Esophagus muscularis mucosa (tissue), 4 donors: ENCODE results near the gene EXOC6B. TPM values are rescaled to one million over a fixed set of nuclear protein-coding genes. Genes with fewer than 3 reads are reported as not detected.

Experiments used
- DNase-seq: peaks from one replicate; pipeline ENCODE4 v3.0.0-alpha.2; 2017; ENCODE audit errors: extremely low spot score
- H3K27ac ChIP-seq, 4 donors: fragments of 200-600 bp; sonication (generic); replicated peaks in 1 of 4; 1 replicate in 3 of 4; 2 replicates in 1 of 4; pipeline ENCODE4 v1.5.1; 2016 to 2019; ENCODE audit warnings: mild to moderate bottlenecking in 1 of 4
- H3K27me3 ChIP-seq, 4 donors: fragments of 200-600 bp; sonication (generic); one replicate each; pipeline versions ENCODE4 v1.5.1 to v1.6.0; 2016 to 2019
- H3K36me3 ChIP-seq, 4 donors: fragments of 200-600 bp; sonication (generic); one replicate each; pipeline ENCODE4 v1.5.1; 2016 to 2019
- H3K4me1 ChIP-seq, 4 donors: fragments of 200-600 bp; sonication (generic); one replicate each; pipeline ENCODE4 v1.5.1; 2016 to 2019
- H3K4me3 ChIP-seq, 4 donors: fragments of 200-600 bp; sonication (generic); 1 replicate in 2 of 4; 2 replicates in 2 of 4; pipeline ENCODE4 v1.5.1; 2016 to 2019; ENCODE audit warnings: mild to moderate bottlenecking in 4 of 4, moderate library complexity in 1 of 4
- H3K9me3 ChIP-seq, 4 donors: fragments of 200-600 bp; sonication (generic); 1 replicate in 3 of 4; 2 replicates in 1 of 4; pipeline ENCODE4 v1.5.1; 2016 to 2019
- EP300 ChIP-seq: sonication (generic); formaldehyde crosslinking; IDR thresholded peaks from one replicate; pipeline ENCODE4 v1.6.1; 2017; ENCODE audit warnings: antibody characterized with exemption
- POLR2A ChIP-seq: fragments of 450-650 bp; IDR thresholded peaks from one replicate; pipeline ENCODE4 v1.6.1; 2017; ENCODE audit warnings: antibody characterized with exemption, moderate library complexity, mild to moderate bottlenecking, low read depth
- POLR2AphosphoS5 ChIP-seq, 2 donors: sonication (generic); formaldehyde crosslinking; IDR thresholded peaks; one replicate each; pipeline ENCODE4 v1.6.1; 2017; ENCODE audit warnings: antibody characterized with exemption in 2 of 2
- WGBS: methylation state at CpG from one replicate; pipeline ENCODE4 v1.1.5; 2018; 5-methylcytosine and 5-hydroxymethylcytosine counted together
- intact Hi-C: fragments of 100-400 bp; cut with DNase I; formaldehyde crosslinking; loops from one replicate; pipeline ENCODE4 v1.15.1; 2023
- total RNA-seq, 4 donors: library from RNA; depleted of rRNA; stranded (reverse); fragments of >200 nt; gene quantifications; one replicate each; pipeline versions ENCODE4 v1.1.0 to v1.2.1, GENCODE V29; 2016
- TF ChIP-seq, protein P1 (sequence below), 3 experiments: fragments of 200-600 bp in 2 of 3; fragments of 450-650 bp in 1 of 3; sonication (generic) in 2 of 3; IDR thresholded peaks; one replicate each; pipeline ENCODE4 v1.5.1; 2017 to 2019; ENCODE audit warnings: antibody characterized with exemption in 3 of 3, mild to moderate bottlenecking in 2 of 3, moderate library complexity in 1 of 3

The EXOC6B gene
- total RNA-seq, 4 donors from 2014 or later: 24.5 to 45.9 (median 37.4) TPM

GRCh38 chr2:72718876-72719275 lies 107.0 kb downstream of the EXOC6B start:
- Histone ChIP-seq H3K27ac (no peak overlapping the region), H3K4me1 (peaks cover 0 to 24% (median 21%) of the 10 kb centered on the region in 4 donors), H3K4me3 (no peak overlapping the region), H3K27me3 (no peaks in the 10 kb centered on the region), H3K36me3 (peaks cover 0 to 23% (median 2%) of the 10 kb centered on the region in 4 donors), H3K9me3 (no peaks in the 10 kb centered on the region)
- DNase-seq: no peak
- TF ChIP-seq, protein P1, sequence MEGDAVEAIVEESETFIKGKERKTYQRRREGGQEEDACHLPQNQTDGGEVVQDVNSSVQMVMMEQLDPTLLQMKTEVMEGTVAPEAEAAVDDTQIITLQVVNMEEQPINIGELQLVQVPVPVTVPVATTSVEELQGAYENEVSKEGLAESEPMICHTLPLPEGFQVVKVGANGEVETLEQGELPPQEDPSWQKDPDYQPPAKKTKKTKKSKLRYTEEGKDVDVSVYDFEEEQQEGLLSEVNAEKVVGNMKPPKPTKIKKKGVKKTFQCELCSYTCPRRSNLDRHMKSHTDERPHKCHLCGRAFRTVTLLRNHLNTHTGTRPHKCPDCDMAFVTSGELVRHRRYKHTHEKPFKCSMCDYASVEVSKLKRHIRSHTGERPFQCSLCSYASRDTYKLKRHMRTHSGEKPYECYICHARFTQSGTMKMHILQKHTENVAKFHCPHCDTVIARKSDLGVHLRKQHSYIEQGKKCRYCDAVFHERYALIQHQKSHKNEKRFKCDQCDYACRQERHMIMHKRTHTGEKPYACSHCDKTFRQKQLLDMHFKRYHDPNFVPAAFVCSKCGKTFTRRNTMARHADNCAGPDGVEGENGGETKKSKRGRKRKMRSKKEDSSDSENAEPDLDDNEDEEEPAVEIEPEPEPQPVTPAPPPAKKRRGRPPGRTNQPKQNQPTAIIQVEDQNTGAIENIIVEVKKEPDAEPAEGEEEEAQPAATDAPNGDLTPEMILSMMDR (IDR thresholded peaks at IDR 0.05): no peak
- no peak for TF ChIP-seq POLR2A
- no peak for TF ChIP-seq EP300
- no peak for TF ChIP-seq POLR2AphosphoS5 (IDR thresholded peaks at IDR 0.05)
- intact Hi-C loops: no loop called here

DNA sequence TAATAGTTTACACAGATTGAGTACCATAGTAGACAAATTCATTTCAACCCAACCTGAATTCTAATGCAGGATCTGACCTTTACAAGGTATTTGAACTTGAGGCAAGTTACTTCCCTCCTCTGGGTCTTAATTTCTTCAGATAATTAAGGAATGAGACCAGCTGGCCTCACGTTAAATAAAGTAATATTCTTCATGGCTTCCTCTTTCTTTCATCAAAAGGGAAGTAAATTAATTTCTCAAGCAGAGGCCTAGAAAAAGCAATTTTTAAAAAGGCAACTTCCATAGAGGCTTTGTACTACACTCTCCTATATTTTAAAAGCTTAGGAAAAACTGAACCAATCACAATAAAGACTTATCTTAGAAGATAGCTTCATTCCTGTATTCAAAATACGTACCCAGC lies 109.2 kb downstream of the EXOC6B start:
- no peak for DNase-seq
- Histone ChIP-seq H3K27ac (no peak overlapping the region), H3K36me3 (peaks cover 0 to 36% (median 2%) of the 10 kb centered on the region in 4 donors), H3K27me3 (no peaks in the 10 kb centered on the region), H3K9me3 (no peaks in the 10 kb centered on the region), H3K4me3 (no peak overlapping the region), H3K4me1 (peaks cover 0 to 8% (median 2%) of the 10 kb centered on the region in 4 donors)
- WGBS: 36% methylated on average over 2 of the region's 2 CpGs
- TF ChIP-seq EP300: no peak
- no peak for TF ChIP-seq POLR2A
- TF ChIP-seq, protein P1 (IDR thresholded peaks at IDR 0.05): no peak
- no peak for TF ChIP-seq POLR2AphosphoS5 (IDR thresholded peaks at IDR 0.05)
- intact Hi-C loops: no loop called here

GRCh38 chr2:72713857-72714256 lies 112.0 kb downstream of the EXOC6B start:
- Histone ChIP-seq H3K9me3 (no peaks in the 10 kb centered on the region), H3K4me1 (peaks cover 0 to 8% (median 0%) of the 10 kb centered on the region in 4 donors), H3K36me3 (peaks cover 0 to 40% (median 2%) of the 10 kb centered on the region in 4 donors), H3K4me3 (no peak overlapping the region), H3K27ac (no peak overlapping the region), H3K27me3 (no peaks in the 10 kb centered on the region)
- intact Hi-C loops: no loop called here
- no peak for TF ChIP-seq POLR2AphosphoS5 (IDR thresholded peaks at IDR 0.05)
- TF ChIP-seq EP300: no peak
- TF ChIP-seq, protein P1 (IDR thresholded peaks at IDR 0.05): no peak
- no peak for TF ChIP-seq POLR2A
- no peak for DNase-seq

DNA sequence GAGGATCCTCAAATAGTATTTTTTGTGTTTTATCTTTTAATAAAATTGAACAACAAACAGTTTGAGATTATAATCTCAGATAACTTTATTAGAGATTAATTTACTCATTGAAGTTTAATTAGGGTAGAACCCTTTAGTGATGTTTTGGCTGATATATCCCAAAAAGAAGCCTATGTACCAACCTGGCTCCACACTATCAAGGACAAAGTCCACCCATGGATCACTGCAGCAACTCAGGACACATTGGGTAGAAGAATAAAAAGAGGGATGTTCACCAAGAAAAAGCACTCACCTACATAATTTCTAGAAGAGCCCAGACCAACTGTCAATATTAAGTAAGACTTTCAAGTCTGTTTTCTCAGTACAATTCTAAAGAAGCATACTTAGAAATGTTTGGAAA lies 112.9 kb downstream of the EXOC6B start:
- Histone ChIP-seq H3K27me3 (no peaks in the 10 kb centered on the region), H3K4me3 (no peak overlapping the region), H3K9me3 (no peaks in the 10 kb centered on the region), H3K27ac (no peak overlapping the region), H3K4me1 (peaks cover 0 to 8% (median 0%) of the 10 kb centered on the region in 4 donors), H3K36me3 (peaks cover 0 to 38% (median 2%) of the 10 kb centered on the region in 4 donors)
- TF ChIP-seq, protein P1 (IDR thresholded peaks at IDR 0.05): no peak
- TF ChIP-seq POLR2AphosphoS5 (IDR thresholded peaks at IDR 0.05): no peak
- TF ChIP-seq EP300: no peak
- TF ChIP-seq POLR2A: no peak
- intact Hi-C loops: no loop called here
- no peak for DNase-seq

DNA sequence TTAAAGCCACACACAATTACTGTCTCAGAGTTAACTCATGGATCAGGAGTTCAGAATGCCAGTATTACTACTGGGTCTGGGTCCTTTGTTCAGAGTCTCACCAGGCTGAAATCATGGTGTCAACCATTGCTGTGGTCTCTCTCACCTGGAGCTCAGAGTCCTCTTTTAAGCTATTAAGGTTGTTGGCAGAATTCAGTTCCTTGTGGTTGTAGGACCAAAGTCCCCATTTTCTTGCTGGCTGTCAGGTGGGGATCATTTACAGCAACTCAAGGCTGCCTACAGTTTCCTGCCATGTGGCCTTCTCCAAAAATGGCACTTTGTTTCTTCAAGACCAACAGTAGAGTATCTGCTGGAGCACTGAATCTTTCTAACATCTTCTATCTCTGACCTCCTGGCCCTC lies 113.5 kb downstream of the EXOC6B start:
- Histone ChIP-seq H3K4me1 (peaks cover 0 to 8% (median 0%) of the 10 kb centered on the region in 4 donors), H3K4me3 (no peak overlapping the region), H3K27ac (no peak overlapping the region), H3K9me3 (no peaks in the 10 kb centered on the region), H3K36me3 (peaks cover 0 to 31% (median 0%) of the 10 kb centered on the region in 4 donors), H3K27me3 (no peaks in the 10 kb centered on the region)
- TF ChIP-seq POLR2A (no peak), POLR2AphosphoS5 (IDR thresholded peaks at IDR 0.05) (no peak), EP300 (no peak)
- TF ChIP-seq, protein P1 (IDR thresholded peaks at IDR 0.05): no peak
- no peak for DNase-seq
- intact Hi-C loops: no loop called here
